ENCODE measurements around the gene FAM193A.
"Not testable (repeated sequence)": the region's sequence is repeated elsewhere in the genome, so short reads cannot be mapped to it uniquely, and the experiment has no call there.

Gene FAM193A

DNA sequence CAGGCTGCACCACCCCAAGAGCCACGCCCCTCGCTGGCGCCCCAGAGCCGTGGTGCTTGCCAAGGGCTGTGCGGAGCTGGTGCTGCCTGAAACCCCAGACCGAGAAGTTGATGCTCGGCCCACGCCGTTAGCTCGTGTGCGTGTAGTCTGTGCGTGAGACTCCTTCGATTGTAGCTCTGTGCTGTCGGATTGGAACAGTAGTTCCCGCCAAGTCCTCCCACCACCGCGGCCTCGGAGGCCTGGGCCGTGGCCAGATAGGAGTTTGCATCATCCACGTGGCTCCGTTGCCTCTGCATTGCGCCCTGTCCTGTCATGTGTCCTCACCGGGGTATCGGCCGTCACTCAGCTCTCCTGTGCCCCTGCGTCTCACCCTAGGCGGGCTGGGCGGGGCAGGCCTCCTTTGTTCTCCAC lies 195.5 kb downstream of the FAM193A start:
- no peak for DNase-seq

DNA sequence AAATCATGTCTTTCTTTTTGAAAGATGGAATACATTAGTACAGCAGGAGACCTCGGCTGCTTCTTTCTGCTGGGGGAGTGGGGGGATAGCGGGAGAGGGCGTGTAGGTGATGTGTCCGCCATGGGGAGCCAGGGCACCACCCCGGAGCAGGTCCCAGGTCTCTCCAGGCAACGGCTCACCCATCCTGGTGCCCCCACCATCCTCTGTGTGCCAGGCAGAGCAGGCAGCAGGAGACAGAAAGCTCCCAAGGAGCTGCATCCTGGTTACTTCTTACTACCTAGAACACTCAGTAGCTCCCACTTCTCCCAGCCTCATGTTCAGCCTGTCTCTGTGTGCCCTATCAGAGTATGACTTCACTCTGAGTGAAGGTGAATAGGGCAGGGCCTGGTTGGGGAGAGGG lies 196.1 kb downstream of the FAM193A start:
- no peak for DNase-seq

DNA sequence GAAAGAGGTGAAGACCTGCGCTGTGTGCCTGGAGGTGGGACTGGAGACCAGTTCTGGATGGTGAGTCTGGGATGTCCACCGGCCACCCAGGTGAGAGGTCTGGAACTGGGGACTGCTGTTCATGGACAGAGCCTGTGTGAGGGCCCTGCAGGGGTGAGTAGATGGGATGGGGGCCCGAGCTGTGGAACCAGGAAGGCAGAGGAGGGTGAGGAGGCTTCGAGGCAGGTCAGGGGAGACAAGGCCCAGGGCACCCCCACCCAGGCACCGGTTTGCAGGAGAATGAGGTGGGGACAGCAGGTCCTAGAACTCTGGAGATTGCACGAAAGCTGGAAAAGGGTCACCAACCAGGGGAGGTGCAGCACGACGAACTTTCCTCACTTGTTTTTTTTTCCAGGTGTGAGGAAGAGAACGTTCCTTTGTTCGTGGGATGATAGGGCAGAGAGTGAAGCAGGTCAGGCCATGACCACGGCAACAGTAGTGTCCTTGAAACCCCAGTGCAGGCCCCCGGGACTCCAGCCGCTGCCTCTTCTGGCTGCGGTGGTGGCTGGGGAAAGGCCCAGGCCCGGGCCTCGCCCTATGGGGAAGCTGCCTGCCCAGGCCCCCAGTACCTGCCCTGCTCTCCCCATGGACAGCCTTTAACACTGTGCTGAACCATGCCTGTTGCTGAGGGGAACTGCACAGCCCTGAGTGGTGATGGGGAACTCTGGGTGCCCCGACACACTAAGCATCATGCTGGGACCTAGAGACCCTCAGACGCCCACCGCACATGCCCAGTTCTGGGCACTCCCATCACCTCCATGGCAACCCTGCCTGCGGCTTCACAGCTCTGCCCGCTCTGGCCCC lies 196.8 kb downstream of the FAM193A start:
- DNase-seq: no peak

DNA sequence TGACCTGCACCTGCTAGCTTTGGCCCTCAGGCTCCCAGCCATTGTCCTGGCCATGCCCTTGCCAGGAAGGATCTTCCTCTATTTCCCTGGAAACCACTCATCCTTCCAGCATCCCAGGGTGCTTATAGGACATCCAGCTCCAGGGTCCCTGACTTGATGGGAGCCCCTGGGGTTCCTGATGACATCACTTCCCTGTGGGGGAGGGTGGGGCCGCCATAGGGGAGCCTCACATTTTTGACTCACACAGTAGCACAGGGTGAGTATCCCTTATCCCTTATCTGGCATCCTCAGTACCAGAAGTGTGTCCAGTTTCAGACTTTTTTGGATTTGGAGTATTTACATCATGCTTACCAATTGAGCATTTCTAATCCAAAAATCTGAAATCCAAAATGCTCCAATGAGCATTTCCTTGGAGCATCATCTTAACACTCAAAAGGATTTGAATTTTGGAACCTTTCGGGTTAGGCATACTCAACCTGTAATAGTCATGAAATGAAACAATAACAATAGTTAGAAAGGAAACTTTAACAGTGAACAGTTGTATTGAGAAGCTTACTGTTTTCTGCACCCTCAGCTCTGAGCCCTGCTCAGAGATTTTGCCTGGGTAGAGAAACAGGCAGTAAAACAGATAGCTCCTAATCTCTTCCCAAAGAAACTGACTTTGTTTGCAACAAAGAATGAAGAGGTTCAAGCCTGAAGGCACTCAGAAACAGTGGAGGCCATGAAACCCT lies 197.6 kb downstream of the FAM193A start:
- DNase-seq: no peak

DNA sequence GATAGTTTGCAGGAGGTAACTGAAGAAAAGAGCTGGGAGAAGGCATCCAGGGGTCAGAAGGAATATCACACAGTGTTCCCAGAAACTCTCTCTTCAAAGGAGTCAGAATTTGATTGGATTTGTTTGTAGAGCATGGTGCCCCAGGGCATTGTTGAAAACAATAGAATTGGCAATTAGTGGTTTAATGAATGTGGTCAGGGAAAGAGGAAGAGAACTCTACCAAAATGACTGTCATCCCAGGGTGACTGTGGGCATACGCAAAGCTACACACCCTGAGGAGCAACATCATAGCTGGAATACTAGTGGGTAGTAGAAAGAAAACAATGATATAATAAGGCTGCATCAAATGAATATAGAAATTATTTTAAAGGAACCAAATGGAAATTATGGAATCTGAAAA lies 198.2 kb downstream of the FAM193A start:
- DNase-seq: no peak

DNA sequence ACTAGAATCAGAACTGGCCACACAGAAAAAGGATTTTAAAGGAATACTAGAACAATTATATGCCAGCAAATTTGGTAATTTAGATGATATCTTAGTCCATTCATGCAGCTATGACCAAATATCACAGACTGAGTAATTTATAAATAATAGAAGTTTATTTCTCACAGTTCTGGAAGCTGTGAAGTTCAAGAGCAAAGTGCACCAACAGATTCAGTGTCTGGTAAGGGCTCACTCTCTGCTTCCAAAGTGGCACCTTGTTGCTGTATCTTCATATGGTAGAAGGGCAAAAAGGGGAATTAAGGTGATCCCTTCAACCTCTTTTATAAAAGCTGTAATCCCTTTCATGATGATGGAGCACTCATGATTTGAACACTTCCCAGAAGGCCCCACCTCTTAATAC lies 199.4 kb downstream of the FAM193A start:
- DNase-seq: no peak

DNA sequence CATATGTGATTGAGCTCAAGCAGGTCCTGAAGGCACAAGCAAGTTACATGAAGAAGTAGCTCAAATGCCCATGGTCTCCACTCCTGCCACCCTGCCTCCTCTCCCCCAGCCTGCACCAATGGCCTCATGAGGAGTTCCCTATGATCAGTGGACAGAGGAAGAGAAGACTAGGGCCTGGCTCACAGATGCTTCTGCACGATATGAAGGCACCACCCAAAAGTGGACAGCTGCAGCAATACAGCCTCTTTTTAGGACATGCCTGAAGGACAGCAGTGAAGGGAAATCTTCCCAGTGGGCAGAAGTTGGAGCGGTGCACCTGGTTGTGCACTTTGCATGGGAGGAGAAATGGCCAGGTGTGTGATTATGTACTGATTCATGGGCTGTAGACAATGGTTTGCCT lies 201.8 kb downstream of the FAM193A start:
- not testable (repeated sequence) for DNase-seq

DNA sequence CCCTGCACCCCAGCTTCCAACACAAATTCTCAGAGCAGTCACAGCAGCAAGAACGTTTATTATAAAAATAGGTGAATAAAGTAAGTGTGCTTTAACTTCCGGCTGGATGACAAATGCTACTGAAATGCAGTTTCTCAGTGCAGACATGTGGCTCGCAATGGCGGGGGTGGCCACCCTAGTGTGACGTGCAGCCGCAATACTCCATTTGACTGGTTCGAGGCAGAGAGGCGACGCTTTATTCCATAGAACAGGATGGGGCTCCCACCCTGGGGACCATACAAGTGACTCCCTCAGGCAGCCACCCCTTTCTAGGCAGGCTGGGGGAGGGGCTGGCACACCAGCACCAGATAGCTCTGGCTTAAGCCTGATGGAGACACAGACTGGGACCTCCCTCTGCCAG lies 205.2 kb downstream of the FAM193A start:
- no peak for DNase-seq

DNA sequence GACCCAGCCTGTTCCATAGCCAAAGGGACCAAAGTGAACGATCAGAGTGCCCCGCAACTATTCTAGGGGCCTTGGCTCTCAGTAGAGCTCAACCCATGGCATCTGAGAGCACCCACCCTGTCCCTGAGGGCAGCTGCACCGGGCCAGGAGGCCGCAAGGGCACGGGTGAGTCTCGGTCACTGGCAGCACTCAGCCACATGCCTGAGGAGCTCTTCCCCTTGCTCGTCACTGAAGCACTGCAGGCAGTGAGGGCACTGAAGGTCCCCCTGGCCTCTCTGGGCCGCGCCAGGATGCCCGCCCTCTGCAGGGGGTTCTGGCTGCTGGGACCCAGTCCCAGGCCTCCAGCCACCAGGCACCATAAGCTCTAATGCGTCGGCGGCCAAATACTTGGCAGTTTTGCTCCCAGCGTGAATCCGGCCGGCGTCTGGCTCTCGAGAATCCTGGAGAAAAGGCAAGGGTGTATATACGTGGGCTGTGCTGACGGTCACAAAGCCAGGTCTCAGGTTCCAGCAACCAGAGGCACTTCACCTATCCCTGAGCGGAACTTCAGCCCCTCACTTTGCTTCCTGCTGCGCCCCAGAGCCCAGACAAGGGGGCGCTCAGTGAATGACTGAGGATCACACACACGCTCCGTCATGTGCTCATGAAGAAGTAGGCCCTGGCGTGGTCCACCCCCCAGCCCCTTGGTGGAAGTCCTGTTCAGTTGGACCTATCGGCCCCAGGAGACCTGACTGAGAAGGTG lies 205.8 kb downstream of the FAM193A start:
- DNase-seq: no peak

DNA sequence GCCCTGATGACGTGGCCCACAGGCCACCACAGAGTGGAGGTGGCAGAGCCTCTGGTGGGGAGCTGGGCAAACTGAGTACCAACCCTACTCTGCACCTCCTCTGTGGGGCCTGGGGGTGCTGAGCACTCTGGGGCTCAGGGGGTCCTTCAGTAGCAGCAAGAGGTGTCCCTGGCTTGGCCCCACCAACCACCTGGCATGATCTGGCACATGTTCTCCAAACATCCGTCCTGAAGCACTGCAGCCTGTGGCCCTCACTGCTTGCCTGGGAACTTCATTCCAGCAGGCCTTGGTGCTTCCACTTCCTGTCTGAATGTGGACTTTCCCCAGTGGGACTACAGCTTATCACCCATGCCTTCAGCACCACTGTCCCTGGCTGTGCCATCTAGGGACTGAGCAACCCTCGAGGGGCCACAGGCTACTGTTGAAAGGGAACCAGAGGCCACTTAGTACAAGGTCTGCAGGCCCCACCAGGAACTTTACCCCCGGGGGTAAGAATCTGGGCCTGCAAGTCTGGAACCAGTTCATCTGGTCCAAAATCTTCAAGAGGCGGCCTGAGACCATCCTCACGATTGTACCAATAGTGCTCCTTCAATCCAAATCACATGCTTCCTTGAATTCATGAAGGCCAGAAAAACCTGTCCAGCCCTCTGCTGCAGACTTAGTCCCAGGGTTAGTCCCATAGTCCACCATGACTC lies 206.5 kb downstream of the FAM193A start:
- DNase-seq: no peak

DNA sequence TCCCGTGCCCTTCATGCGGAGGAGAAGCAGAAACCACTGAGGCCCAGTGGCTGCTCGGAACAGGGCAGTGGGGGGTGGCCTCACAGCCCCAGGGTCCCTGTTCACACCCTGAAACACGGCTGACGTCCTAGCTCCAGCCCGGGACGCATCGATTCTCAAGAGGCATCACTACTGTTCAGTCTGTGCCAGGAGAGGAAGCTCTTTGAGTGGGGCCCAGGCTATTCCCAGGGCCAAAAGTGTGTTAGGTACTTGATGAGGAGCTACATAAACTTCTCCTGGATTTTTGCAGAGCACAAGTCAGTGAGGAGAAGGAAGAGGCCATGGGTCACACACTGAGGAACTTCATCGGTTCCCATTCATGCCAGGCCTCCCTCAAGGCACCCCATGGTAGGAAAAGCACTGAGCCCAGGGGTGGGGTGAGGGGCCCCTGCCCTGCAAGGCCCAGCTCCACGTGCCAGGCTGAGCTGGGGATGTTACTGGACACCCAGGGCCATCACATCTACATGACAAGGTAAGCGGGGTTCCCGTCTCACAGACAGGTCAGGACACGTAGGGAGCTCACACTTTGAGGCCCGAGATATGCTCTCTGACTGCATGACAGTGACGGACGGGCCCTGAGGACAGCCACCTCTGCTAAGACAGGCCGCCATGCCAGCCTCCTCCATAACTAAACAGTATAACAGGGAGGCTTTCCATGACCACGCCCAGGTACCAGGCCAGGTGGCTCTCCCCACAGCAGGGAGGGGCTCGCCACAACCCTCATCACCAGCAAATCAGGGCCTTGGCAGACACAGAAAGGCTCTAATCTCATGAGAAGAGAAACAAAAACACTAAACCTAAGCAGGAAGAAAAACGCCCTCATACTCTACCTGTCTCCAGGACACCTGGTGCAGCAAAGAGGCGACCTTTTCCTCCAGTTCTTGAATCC lies 207.3 kb downstream of the FAM193A start:
- no peak for DNase-seq

DNA sequence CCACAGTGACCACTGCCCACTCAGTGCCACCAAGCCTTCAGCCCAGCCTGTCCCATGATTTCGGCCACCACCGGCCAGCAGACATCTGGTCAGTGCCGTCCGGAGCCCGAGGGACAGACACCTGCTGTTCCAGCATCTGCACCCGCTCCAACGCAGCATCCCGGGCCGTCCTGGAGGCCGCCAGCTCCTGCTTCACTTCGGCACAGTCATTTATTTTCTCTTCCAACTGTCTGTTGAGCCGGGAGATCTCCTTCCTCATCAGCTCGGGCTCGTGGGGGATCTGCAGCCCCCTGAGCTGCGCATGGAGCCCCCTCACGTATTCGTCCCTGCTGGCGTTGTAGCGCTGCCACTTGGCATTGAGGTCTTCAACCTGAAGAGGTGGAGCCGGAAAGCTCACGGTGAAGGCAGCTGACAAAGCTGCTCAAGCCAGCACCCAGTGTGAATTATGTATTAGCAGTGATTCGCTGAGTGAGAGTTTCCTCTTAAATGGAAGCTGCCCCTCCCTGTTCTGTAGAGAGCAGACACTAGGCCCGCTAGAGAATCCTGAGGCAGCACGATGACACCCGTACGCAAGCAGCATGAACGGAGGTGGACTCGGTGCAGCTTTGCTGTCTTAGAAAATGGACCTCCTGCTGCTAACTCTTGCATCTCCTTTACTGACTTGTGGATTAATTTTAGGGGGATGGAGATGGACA lies 208.3 kb downstream of the FAM193A start:
- peak; percentile 25 for DNase-seq

DNA sequence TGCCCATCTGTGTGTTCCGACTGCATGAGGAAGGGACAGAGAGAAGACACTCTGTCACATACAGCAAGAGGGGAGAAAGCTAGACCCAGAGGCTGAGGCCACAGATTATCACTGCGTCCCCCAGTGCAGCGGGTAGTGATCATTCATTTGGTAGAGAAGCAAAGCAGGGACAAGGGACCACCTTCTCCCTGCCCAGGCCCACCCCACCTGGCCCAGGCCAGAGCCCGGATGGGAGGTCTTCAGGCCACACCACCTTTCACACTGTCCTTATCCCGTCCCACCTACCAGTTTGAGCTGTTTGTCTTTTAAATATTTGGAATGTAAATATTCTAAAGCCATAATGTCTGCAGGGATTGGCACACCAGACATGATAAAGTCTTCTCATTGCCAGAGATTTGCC lies 209.1 kb downstream of the FAM193A start:
- no peak for DNase-seq

DNA sequence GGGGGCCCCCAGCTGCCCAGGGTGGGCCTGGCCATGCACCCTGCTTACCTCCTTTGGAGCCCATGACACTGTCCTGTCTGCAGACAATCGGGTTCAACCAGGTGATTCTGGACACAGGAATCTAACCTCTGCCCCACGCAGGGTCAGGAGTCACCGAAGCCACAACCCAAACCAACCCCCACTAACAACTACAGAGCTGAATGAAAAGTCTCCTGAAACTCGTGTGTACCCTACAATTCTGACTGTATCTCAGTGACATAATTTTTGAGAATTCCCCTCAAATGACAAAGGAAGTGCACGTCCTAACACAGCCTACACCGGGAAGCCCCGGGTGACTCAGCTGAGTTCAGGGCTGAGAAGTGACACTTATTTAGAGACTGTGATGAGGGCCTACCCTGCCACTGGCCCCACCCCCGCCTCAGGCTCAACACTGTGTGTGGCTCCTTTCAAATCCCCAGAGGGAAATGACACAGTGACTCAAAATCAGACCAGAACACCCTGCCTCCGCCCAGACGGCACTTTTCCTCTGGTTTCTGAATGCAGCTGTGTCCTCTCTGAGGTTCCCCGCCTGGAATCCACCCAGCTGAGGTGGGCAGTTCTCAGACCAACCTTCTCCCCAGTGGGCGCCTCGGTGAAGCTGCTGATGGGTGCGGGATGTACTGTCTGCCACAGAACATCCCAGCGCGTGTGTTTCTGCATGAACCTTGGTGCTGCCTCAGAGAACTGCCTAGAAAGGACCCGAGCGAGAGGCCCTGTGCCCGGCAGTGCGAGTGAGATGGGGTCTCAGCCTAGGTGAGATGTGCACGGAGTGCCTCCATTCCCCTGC lies 209.7 kb downstream of the FAM193A start:
- peak; percentile 13 for DNase-seq

DNA sequence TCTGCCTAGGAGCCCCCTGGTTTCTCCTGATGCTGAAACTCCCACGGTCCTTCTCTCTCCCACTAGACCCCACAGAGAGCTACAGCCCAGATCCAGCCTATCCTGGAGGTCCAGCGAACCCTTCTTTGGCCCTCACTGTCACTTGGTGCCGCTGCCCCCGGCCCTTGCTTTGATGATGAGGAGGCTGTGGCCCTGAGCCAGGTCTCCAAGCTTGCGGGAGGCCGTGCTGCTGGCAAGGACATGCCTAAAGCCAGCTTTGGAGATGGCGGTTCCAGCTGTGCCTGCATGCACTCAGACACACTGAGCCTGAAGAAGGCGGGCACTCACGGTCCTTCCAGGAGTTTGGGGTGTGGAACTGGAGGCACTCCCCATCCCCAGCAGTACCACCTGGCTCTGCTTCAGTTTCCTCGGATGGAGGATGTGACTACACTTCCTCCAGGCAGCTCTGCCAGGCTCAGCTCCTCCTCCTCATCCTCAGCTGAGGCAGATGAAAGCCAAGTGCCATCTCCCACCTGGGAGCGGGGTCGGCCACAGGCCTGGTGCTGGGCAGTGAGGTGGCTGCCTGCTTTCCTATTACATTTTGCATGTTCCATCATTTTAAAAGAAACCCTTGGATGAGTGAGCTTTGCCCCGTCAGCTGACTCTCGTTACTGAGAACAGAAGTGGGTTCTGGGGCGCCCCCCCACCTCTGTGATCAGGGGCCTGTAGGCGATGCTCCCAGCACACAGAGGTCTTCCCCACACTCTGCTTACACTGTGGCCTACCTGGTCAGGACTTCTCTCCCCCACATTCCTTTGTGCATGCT lies 210.6 kb downstream of the FAM193A start:
- no peak for DNase-seq

DNA sequence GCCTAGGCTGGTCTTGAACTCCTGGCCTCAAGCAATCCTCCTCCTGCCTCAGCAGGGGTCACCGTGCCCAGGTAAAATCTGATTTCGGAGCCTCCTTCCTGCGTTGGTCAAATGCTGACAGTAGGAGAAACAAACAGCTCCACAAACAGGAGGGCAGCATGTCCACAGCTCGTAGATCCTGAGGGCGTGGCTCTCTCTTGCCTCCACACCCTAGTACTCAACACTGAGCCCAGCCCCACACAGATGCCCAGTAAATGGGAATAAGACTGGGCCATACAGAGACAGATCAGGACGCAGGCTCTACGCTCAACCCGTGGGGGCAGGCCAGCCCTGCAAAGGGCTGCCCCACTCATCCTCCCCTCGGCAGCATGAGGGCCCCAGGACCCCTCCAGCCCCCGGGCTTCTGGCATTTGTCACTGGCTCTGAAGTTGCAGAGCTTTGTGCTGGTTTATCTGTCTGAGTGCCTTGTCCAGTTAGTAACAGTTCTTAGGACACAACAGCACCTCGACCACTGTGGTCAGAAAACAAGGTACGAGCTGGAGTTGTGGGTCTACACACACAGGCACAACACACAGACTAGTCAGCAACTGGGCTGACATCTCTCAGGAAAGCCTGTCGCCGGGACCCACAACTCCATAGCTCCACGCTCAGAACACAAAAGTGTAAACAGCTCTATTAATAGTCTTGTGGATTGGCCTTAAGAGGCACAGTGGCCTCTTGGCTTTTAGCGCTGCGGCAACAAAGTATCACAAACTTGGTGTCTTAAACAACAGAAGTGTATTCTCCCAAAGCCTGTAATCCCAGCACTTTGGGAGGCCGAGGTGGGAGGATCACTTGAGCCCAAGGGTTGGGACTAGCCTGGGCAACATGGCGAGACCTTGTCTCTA lies 214.5 kb downstream of the FAM193A start:
- DNase-seq: no peak

DNA sequence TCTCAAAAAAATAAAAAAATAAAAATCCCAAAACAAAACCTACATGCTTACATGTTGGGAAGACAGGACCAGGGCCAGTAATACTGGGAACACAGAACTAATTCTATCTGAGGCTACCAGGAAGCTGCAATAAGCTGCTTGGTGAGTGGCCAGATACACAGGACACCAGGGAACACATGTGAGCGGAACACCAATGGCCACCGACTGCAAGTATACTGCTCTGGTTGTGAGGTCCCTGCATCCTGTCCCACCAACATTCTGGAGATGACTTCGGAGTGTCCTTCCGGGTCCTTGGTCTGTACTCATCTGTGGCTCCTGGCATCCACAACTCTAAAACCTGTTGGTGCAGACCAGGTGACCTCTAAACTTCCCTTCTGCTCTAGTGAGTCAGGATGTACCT lies 217.0 kb downstream of the FAM193A start:
- no peak for DNase-seq
